ENCODE measurements around the gene COL25A1. TPM values are rescaled to one million over a fixed set of nuclear protein-coding genes. Genes with fewer than 3 reads are reported as not detected.

The COL25A1 gene
- total and polyA plus RNA-seq, 4 experiments from 2014 or later: 0.06 to 0.55 (median 0.44) TPM; not detected in 1

DNA sequence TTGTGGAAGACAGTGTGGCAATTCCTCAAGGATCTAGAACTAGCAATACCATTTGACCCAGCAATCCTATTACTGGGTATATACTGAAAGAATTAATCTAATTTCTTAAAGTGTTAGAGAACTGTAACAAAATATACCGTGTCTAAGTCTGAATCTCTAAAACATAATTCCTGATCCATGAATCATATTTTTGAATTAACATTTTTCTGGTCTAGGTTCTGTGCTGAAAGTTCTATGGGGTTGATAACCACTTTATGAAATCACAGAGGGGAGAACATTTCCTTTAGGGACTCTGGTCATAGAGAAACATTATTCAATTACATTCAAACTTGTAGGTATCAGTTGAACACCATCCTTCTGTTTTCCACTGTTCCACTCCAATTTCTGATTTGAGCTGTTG, 447.7 kb downstream of the COL25A1 start:
- peaks cover 19% of the 10 kb centered on the region for H3K4me1 ChIP-seq (ENCODE audit: insufficient read depth, low read length)
- H3K36me3 ChIP-seq (ENCODE audit: insufficient read depth, low read length): no peaks in the 10 kb centered on the region
- intact Hi-C loops (cut with micrococcal nuclease): no loop called here
- Mint-ChIP-seq H3K27me3 (peaks cover 0 to 8% of the 10 kb centered on the region in 2 donors), H3K36me3 (no peaks in the 10 kb centered on the region), H3K27ac (no peak overlapping the region), H3K4me3 (no peak overlapping the region), H3K9me3 (no peaks in the 10 kb centered on the region), H3K4me1 (peaks cover 6 to 28% (median 11%) of the 10 kb centered on the region in 4 donors)
- H3K27ac ChIP-seq (ENCODE audit: low read depth, low read length): no peak overlapping the region
- ChIA-PET POLR2A (ENCODE audit: partially characterized antibody) (no interaction called here), CTCF (ENCODE audit: partially characterized antibody) (interaction anchor here (0.6 kb wide), 1 partner anchor 14 kb away, joined by 3 read pairs; no protein-coding TSS in a partner anchor)
- no peak for DNase-seq
- no peak overlapping the region for H3K4me3 ChIP-seq (ENCODE audit: low read length in 2 of 2)
- H3K27me3 ChIP-seq (ENCODE audit: insufficient read depth, low read length): no peaks in the 10 kb centered on the region
- no peaks in the 10 kb centered on the region for H3K9me3 ChIP-seq (ENCODE audit: control insufficient read depth in 1 of 2, low read length in 2 of 2)

DNA sequence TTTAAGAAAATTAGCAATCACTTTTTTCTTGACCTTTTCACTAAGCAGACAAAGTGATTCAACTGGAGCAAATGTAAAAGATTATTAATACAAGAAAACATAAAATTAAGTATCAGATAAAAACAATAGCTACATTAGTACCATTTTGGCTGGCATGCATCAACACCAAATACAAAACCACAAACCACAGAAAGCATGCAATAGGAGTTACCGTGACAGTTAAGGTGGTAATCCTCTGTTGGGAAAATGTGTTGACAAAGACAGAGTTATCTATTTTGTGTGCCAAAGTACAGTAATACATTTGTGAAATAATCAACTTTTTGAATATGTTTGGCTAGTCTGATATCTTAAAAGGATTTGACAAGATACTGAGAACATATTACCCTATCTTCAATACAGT, 449.8 kb downstream of the COL25A1 start:
- H3K4me1 Mint-ChIP-seq: peaks cover 6 to 31% (median 13%) of the 10 kb centered on the region in 4 donors

DNA sequence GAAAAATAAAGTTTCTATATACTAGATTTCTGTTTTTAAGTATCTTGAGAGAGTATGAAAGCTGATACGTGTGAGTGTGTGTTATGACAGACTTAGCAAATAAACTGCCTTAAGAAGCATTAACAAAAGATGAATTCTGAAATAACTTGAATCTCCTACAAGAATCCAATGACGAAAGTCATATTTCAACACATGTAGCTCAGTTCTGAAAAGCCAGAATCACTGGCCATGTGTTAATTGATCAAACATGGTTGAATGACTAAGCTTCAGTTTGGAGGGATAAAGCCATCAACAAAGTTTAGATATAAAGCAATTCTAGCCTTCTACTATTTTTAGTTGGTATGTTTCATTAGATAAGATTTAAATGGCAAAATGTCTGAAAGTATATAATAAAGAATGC, 451.1 kb downstream of the COL25A1 start:
- Histone ChIP-seq H3K27ac (ENCODE audit: low read depth, low read length) (no peak overlapping the region), H3K4me1 (ENCODE audit: insufficient read depth, low read length) (peaks cover 23% of the 10 kb centered on the region), H3K4me3 (ENCODE audit: low read length in 2 of 2) (no peak overlapping the region), H3K27me3 (ENCODE audit: insufficient read depth, low read length) (no peaks in the 10 kb centered on the region), H3K9me3 (ENCODE audit: control insufficient read depth in 1 of 2, low read length in 2 of 2) (no peaks in the 10 kb centered on the region), H3K36me3 (ENCODE audit: insufficient read depth, low read length) (no peaks in the 10 kb centered on the region)
- Mint-ChIP-seq H3K4me1 (peaks cover 6 to 31% (median 13%) of the 10 kb centered on the region in 4 donors), H3K27ac (no peak overlapping the region), H3K27me3 (peaks cover 0 to 5% of the 10 kb centered on the region in 2 donors), H3K9me3 (no peaks in the 10 kb centered on the region), H3K36me3 (no peaks in the 10 kb centered on the region), H3K4me3 (no peak overlapping the region)
- DNase-seq: no peak
- ChIA-PET POLR2A (ENCODE audit: partially characterized antibody) (no interaction called here), CTCF (ENCODE audit: partially characterized antibody) (no interaction called here)
- intact Hi-C loops (cut with micrococcal nuclease): no loop called here

More for the DNA sequence above, 449.8 kb downstream of the COL25A1 start:
- Histone ChIP-seq H3K4me1 (ENCODE audit: insufficient read depth, low read length) (peaks cover 23% of the 10 kb centered on the region), H3K27ac (ENCODE audit: low read depth, low read length) (no peak overlapping the region), H3K27me3 (ENCODE audit: insufficient read depth, low read length) (no peaks in the 10 kb centered on the region), H3K9me3 (ENCODE audit: control insufficient read depth in 1 of 2, low read length in 2 of 2) (no peaks in the 10 kb centered on the region), H3K36me3 (ENCODE audit: insufficient read depth, low read length) (no peaks in the 10 kb centered on the region), H3K4me3 (ENCODE audit: low read length in 2 of 2) (no peak overlapping the region)
- Mint-ChIP-seq H3K4me3 (peak overlapping the region in 1 of 8 donors; percentile 4), H3K36me3 (no peaks in the 10 kb centered on the region), H3K9me3 (no peaks in the 10 kb centered on the region), H3K27me3 (peaks cover 0 to 5% of the 10 kb centered on the region in 2 donors), H3K27ac (no peak overlapping the region)
- DNase-seq: peak in 2 of 5 donors; percentile 10 to 19
- CTCF ChIA-PET (ENCODE audit: partially characterized antibody): no interaction called here
- POLR2A ChIA-PET (ENCODE audit: partially characterized antibody): no interaction called here
- intact Hi-C loops (cut with micrococcal nuclease): no loop called here

DNA sequence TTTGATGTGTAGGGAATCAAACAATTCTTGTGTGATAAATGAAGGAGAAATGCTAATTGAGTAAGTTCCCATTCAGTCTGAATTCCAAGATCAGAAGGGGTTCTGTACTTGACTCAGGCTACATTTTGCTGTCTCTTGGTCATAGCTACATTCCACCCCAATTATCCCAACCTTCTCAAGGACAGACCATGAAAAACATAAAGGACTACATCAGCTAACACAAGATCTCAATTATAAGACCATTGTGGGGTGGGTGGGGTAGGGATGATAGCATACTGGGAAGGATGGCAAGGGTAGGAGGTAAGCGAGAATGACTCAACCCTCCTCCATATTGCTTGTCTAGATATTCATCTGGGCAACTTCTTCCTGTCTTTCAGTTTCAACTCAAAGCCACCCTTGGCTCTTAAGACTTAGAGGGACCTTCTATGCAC, 452.2 kb downstream of the COL25A1 start:
- Histone ChIP-seq H3K27ac (ENCODE audit: low read depth, low read length) (no peak overlapping the region), H3K9me3 (ENCODE audit: control insufficient read depth in 1 of 2, low read length in 2 of 2) (no peaks in the 10 kb centered on the region), H3K4me1 (ENCODE audit: insufficient read depth, low read length) (peaks cover 23% of the 10 kb centered on the region), H3K4me3 (ENCODE audit: low read length in 2 of 2) (no peak overlapping the region), H3K36me3 (ENCODE audit: insufficient read depth, low read length) (no peaks in the 10 kb centered on the region), H3K27me3 (ENCODE audit: insufficient read depth, low read length) (no peaks in the 10 kb centered on the region)
- CTCF ChIA-PET (ENCODE audit: partially characterized antibody): no interaction called here
- peaks cover 0 to 5% of the 10 kb centered on the region in 2 donors for H3K27me3 Mint-ChIP-seq
- no peak overlapping the region for H3K27ac Mint-ChIP-seq
- POLR2A ChIA-PET (ENCODE audit: partially characterized antibody): no interaction called here
- intact Hi-C loops (cut with micrococcal nuclease): no loop called here
- peak overlapping the region in 2 of 8 donors; percentile 6 to 41 for H3K4me3 Mint-ChIP-seq
- peaks cover 6 to 31% (median 13%) of the 10 kb centered on the region in 4 donors for H3K4me1 Mint-ChIP-seq
- H3K9me3 Mint-ChIP-seq: no peaks in the 10 kb centered on the region
- no peaks in the 10 kb centered on the region for H3K36me3 Mint-ChIP-seq
- DNase-seq: no peak

DNA sequence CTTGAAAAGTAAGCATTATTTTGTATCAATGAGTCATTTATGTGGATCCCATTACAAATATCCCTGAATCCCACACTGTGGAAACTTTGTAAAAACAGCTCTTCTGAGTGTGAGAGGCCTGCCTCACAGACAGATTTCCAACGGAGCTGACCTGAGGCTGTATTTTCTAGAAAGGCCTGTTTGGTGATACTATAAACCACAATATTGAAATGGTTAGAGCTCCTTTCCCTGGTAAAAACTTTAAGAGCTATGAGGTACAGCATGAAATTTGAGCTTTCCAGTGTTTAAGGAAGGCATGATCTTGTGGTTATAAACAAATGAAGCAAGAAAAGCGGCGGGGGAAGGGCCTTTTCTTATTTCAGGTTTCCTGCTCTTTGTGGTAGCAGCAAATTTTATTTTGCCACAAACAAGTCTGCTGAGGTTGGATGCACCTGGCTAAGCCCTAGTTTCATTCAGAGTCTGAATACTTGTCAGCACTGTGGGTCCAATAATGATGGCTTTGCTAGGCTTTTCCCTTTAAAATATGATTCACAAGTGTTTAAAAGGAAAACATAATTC, 452.8 kb downstream of the COL25A1 start:
- Mint-ChIP-seq H3K4me1 (peaks cover 6 to 31% (median 13%) of the 10 kb centered on the region in 4 donors), H3K9me3 (no peaks in the 10 kb centered on the region), H3K27ac (peak overlapping the region in 2 of 7 donors; percentile 15 to 75), H3K36me3 (no peaks in the 10 kb centered on the region), H3K27me3 (peaks cover 0 to 5% of the 10 kb centered on the region in 2 donors), H3K4me3 (peak overlapping the region in 3 of 8 donors; percentile 11 to 44 (median 11))
- peaks cover 23% of the 10 kb centered on the region for H3K4me1 ChIP-seq (ENCODE audit: insufficient read depth, low read length)
- DNase-seq: no peak
- no peaks in the 10 kb centered on the region for H3K27me3 ChIP-seq (ENCODE audit: insufficient read depth, low read length)
- no peaks in the 10 kb centered on the region for H3K36me3 ChIP-seq (ENCODE audit: insufficient read depth, low read length)
- ChIA-PET POLR2A (ENCODE audit: partially characterized antibody) (no interaction called here), CTCF (ENCODE audit: partially characterized antibody) (no interaction called here)
- H3K27ac ChIP-seq (ENCODE audit: low read depth, low read length): no peak overlapping the region
- H3K9me3 ChIP-seq (ENCODE audit: control insufficient read depth in 1 of 2, low read length in 2 of 2): no peaks in the 10 kb centered on the region
- H3K4me3 ChIP-seq (ENCODE audit: low read length in 2 of 2): no peak overlapping the region
- intact Hi-C loops (cut with micrococcal nuclease): no loop called here

DNA sequence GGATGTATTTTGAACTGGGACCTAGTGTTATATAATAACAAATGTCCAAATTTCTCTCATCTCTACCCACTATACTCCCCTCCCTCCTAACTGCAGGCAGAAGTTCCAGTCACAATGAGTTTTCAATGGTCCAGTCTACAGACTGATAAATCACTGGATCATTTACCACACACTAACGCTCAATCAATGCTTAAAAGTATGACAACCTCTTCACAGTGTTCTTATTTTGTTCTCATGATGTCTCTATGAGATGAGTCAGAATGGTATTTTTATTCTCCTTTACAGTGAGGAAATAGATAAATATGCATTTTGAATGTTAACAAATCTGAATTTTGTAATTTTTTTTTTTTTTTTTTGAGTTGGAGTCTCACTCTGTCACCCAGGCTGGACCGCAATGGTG, 455.9 kb downstream of the COL25A1 start:
- no peaks in the 10 kb centered on the region for H3K36me3 ChIP-seq (ENCODE audit: insufficient read depth, low read length)
- no peaks in the 10 kb centered on the region for H3K9me3 ChIP-seq (ENCODE audit: control insufficient read depth in 1 of 2, low read length in 2 of 2)
- no peak overlapping the region for H3K27ac ChIP-seq (ENCODE audit: low read depth, low read length)
- no peak overlapping the region for H3K4me3 ChIP-seq (ENCODE audit: low read length in 2 of 2)
- Mint-ChIP-seq H3K9me3 (no peaks in the 10 kb centered on the region), H3K27me3 (peaks cover 2 to 4% of the 10 kb centered on the region in 2 donors), H3K36me3 (no peaks in the 10 kb centered on the region), H3K4me3 (no peak overlapping the region), H3K27ac (no peak overlapping the region), H3K4me1 (peaks cover 5 to 16% (median 12%) of the 10 kb centered on the region in 4 donors)
- ChIA-PET POLR2A (ENCODE audit: partially characterized antibody) (no interaction called here), CTCF (ENCODE audit: partially characterized antibody) (no interaction called here)
- intact Hi-C loops (cut with micrococcal nuclease): no loop called here
- peaks cover 16% of the 10 kb centered on the region for H3K4me1 ChIP-seq (ENCODE audit: insufficient read depth, low read length)
- H3K27me3 ChIP-seq (ENCODE audit: insufficient read depth, low read length): no peaks in the 10 kb centered on the region
- DNase-seq: no peak

DNA sequence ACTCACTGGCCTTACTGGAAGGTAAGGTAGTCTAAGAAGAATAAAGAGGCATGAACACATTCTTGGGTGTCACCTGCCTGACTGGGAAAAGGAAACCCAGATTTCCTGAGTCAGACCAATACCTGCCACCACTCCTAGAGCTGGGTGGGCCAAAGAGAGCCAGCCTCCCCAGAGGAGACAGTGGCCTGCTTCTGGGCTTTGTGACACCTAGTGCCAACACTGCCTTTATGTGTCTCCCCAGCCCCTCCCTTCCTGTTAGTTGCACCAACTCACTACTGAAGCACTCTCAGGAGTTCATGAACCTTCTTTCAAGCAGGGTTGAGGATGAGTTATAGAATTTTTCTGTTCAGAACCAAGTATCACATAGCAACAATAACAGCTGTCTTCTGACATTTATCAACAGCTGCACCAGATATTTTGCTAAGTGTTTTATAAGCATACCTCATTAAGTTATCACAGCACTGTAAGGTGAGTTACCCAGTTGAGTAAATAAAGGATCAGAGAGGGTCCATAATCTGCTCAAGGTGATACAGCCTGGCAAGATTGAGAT, 462.0 kb downstream of the COL25A1 start:
- no peaks in the 10 kb centered on the region for H3K36me3 ChIP-seq (ENCODE audit: insufficient read depth, low read length)
- no peak overlapping the region for H3K4me3 Mint-ChIP-seq
- ChIA-PET POLR2A (ENCODE audit: partially characterized antibody) (no interaction called here), CTCF (ENCODE audit: partially characterized antibody) (no interaction called here)
- peaks cover 2 to 3% of the 10 kb centered on the region in 2 donors for H3K27me3 Mint-ChIP-seq
- H3K9me3 Mint-ChIP-seq: no peaks in the 10 kb centered on the region
- no peak overlapping the region for H3K27ac Mint-ChIP-seq
- DNase-seq: no peak
- H3K9me3 ChIP-seq (ENCODE audit: control insufficient read depth in 1 of 2, low read length in 2 of 2): no peaks in the 10 kb centered on the region
- no peaks in the 10 kb centered on the region for H3K27me3 ChIP-seq (ENCODE audit: insufficient read depth, low read length)
- no peaks in the 10 kb centered on the region for H3K4me1 ChIP-seq (ENCODE audit: insufficient read depth, low read length)
- peaks cover 0 to 5% (median 0%) of the 10 kb centered on the region in 4 donors for H3K4me1 Mint-ChIP-seq
- H3K27ac ChIP-seq (ENCODE audit: low read depth, low read length): no peak overlapping the region
- H3K4me3 ChIP-seq (ENCODE audit: low read length in 2 of 2): no peak overlapping the region
- intact Hi-C loops (cut with micrococcal nuclease): no loop called here
- H3K36me3 Mint-ChIP-seq: no peaks in the 10 kb centered on the region

Measured in CD4-positive, alpha-beta memory T cell (primary cell).